Heart left ventricle (tissue), 16 donors: ENCODE measurements around the gene IL1RAP. TPM values are rescaled to one million over a fixed set of nuclear protein-coding genes. Genes with fewer than 3 reads are reported as not detected.

Experiments
- ATAC-seq, 4 donors: fragments of 200-7000 bp; cut with Tn5 transposase; one replicate each; pipeline ENCODE4 v1.9.1; 2020 to 2022; ENCODE audit warnings: moderate library complexity in 4 of 4, mild to moderate bottlenecking in 3 of 4, moderate number of reproducible peaks in 1 of 4
- DNase-seq, 5 donors: peaks; one replicate each; pipeline ENCODE4 v3.0.0-alpha.2; 2020
- H3K27ac ChIP-seq, 12 donors: fragments of 200-600 bp; sonication (generic) in 4 of 12; one replicate each; pipeline versions ENCODE4 v1.5.0 to v1.8.0; 2016 to 2022; ENCODE audit warnings: mild to moderate bottlenecking in 2 of 12
- H3K27me3 ChIP-seq, 9 donors: fragments of 200-600 bp; sonication (generic) in 2 of 9; one replicate each; pipeline versions ENCODE4 v1.5.1 to v1.8.0; 2016 to 2022; ENCODE audit warnings: mild to moderate bottlenecking in 3 of 9
- H3K36me3 ChIP-seq, 9 donors: fragments of 200-600 bp; sonication (generic) in 2 of 9; one replicate each; pipeline versions ENCODE4 v1.5.0 to v1.8.0; 2018 to 2022; ENCODE audit warnings: mild to moderate bottlenecking in 2 of 9
- H3K4me1 ChIP-seq, 12 donors: fragments of 200-600 bp; sonication (generic) in 4 of 12; one replicate each; pipeline versions ENCODE4 v1.5.0 to v1.8.0; 2016 to 2022; ENCODE audit warnings: mild to moderate bottlenecking in 3 of 12
- H3K4me3 ChIP-seq, 12 donors: fragments of 200-600 bp; sonication (generic) in 4 of 12; one replicate each; pipeline versions ENCODE4 v1.5.0 to v1.8.0; 2017 to 2022; ENCODE audit warnings: mild to moderate bottlenecking in 9 of 12, moderate library complexity in 4 of 12
- H3K9me3 ChIP-seq, 12 donors: fragments of 200-600 bp; sonication (generic) in 4 of 12; one replicate each; pipeline versions ENCODE4 v1.5.0 to v1.8.0; 2016 to 2022; ENCODE audit warnings: mild to moderate bottlenecking in 1 of 12
- POLR2A ChIP-seq, 2 donors: fragments of 450-650 bp; IDR thresholded peaks; one replicate each; pipeline ENCODE4 v1.6.1; 2017; ENCODE audit warnings: antibody characterized with exemption in 2 of 2, mild to moderate bottlenecking in 2 of 2, moderate library complexity in 2 of 2
- WGBS, 4 donors: extraction: QIAGEN DNeasy Blood & Tissue Kit in 2 of 4; methylation state at CpG; one replicate each; pipeline versions ENCODE4 v1.1.5 to v1.1.7; 2013 to 2018; 5-methylcytosine and 5-hydroxymethylcytosine counted together
- intact Hi-C, 10 donors: fragments of 100-400 bp; cut with DNase I; formaldehyde crosslinking; loops; one replicate each; pipeline versions ENCODE4 v1.11.1 to v1.14.2; 2022
- polyA plus RNA-seq, 2 donors: library from polyadenylated mRNA; stranded (reverse); fragments of 200-250 nt; gene quantifications; one replicate each; pipeline ENCODE4 v1.2.3, GENCODE V29; 2013
- total RNA-seq, 9 donors: library from RNA; depleted of rRNA in 2 of 9; stranded (reverse); fragments of >200 nt in 2 of 9; fragmentation: NEBNext Ultra II Directional in 3 of 9; extraction: Animal tissue kit (Norgen Biotek cat#: 25700) in 3 of 9; gene quantifications; one replicate each; pipeline versions ENCODE4 v1.1.0 to v1.2.4, GENCODE V29; 2016 to 2023
- TF ChIP-seq, protein P1 (sequence below), 12 donors: fragments of 200-600 bp; sonication (generic) in 4 of 12; IDR thresholded peaks; one replicate each; pipeline versions ENCODE4 v1.5.0 to v1.8.0; 2018 to 2022; ENCODE audit warnings: antibody characterized with exemption in 12 of 12, mild to moderate bottlenecking in 5 of 12
- donor health status: ischemic (EF 13 %, LVEDD 7.1; RV severe dilation, severe dysfunction).
- donor health status: healthy with polysubstance abuse.
- donor health status: DM: no; HTN: yes; CAD: no.
- donor health status: DM: no; HTN: no; CAD: no.
- donor health status: ischemic (EF 25% LVEDD 6.9; RV normal size, moderate dysfunction).
- donor health status: ischemic (EF 25% LVEDD 5.7; RV mildly dilated, moderate dysfunction).
- donor health status: healthy.
- donor health status: DM: yes; HTN: yes; CAD: no.
- donor health status: ischemic (EF 35%, LVEDD 5.7; RV mildly dilated, moderate dysfunction).
- donor health status: nonischemic (EF 11% LVEDD 7.7; RV severe dilation, severe dysfunction).
- donor health status: DM: yes; HTN: yes; CAD: no.
- donor health status: PGD.
- donor health status: ischemic (EF 29% LVEDD 5.4; RV normal size, mild dysfunction).
- donor health status: nonischemic (EF 23%, LVEDD 6.1; RV moderate dilation, normal function).

Gene IL1RAP
- total and polyA plus RNA-seq, 11 donors = 1.6 to 16.4 (median 8.2) TPM

DNA sequence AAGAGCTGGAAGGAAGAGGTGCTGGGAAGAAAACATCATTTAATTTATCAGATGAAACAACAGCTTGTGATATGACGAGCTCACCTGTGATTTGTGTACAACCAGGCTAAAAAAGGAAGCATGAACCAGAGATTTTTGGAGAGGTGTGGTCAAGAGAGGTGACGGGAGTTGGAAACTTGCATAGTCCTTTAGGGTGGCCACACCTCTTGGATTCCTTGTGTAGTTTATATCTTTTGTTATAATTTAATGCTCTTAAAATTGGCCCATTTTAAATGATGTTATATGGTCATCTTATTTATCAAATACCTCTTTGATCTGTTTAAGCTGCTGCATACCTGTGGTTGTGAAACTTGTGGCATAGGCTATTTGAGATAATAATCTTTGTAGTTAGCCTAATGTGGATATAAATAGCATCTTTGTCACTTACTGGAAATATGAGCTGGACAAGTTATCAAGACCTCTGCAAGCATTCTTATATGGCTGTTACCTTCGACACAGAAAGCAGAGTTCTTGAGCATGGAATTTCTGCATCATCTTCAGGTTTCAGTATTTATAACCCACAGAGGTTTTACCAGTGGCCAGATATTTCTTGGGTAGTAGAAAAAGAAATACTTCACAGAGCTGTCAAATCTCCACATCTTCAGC lies 49.1 kb downstream of the IL1RAP start:
- Histone ChIP-seq H3K27me3 (no peaks in the 10 kb centered on the region), H3K9me3 (peaks cover 0 to 21% (median 0%) of the 10 kb centered on the region in 12 donors), H3K4me1 (peaks cover 0 to 34% (median 9%) of the 10 kb centered on the region in 12 donors), H3K27ac (no peak overlapping the region), H3K36me3 (no peaks in the 10 kb centered on the region), H3K4me3 (no peak overlapping the region)
- no peak for ATAC-seq
- DNase-seq = no peak
- 82 to 90% (median 86%) methylated on average over 3 of the region's 3 CpGs for WGBS, 4 donors
- intact Hi-C loops = no loop called here
- TF ChIP-seq, protein P1, sequence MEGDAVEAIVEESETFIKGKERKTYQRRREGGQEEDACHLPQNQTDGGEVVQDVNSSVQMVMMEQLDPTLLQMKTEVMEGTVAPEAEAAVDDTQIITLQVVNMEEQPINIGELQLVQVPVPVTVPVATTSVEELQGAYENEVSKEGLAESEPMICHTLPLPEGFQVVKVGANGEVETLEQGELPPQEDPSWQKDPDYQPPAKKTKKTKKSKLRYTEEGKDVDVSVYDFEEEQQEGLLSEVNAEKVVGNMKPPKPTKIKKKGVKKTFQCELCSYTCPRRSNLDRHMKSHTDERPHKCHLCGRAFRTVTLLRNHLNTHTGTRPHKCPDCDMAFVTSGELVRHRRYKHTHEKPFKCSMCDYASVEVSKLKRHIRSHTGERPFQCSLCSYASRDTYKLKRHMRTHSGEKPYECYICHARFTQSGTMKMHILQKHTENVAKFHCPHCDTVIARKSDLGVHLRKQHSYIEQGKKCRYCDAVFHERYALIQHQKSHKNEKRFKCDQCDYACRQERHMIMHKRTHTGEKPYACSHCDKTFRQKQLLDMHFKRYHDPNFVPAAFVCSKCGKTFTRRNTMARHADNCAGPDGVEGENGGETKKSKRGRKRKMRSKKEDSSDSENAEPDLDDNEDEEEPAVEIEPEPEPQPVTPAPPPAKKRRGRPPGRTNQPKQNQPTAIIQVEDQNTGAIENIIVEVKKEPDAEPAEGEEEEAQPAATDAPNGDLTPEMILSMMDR (IDR thresholded peaks at IDR 0.05) = no peak
- TF ChIP-seq POLR2A (IDR thresholded peaks at IDR 0.05) = no peak

DNA sequence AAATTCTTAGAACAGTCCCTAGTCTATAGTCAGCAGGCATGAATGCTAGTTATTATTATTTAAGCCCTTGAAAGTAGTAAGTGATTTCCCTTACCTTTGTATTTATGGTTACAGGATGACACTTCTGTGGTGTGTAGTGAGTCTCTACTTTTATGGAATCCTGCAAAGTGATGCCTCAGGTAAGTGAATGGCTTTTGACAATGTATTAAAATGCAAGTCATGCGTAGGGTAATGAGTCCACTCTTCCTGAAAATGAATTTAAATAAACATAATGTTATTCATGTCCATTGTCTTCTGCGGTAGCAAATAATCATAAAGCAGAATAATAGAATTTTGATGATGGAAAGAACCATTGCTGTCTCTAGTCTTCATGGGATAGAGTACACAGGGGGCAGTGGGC lies 50.3 kb downstream of the IL1RAP start:
- 72 to 96% (median 86%) methylated on average over 2 of the region's 2 CpGs for WGBS, 4 donors
- ATAC-seq = no peak
- intact Hi-C loops = no loop called here
- Histone ChIP-seq H3K27ac (no peak overlapping the region), H3K36me3 (no peaks in the 10 kb centered on the region), H3K9me3 (peaks cover 0 to 14% (median 0%) of the 10 kb centered on the region in 12 donors), H3K4me3 (no peak overlapping the region), H3K4me1 (peaks cover 0 to 36% (median 10%) of the 10 kb centered on the region in 12 donors), H3K27me3 (no peaks in the 10 kb centered on the region)
- TF ChIP-seq POLR2A (IDR thresholded peaks at IDR 0.05) = no peak
- TF ChIP-seq, protein P1 (IDR thresholded peaks at IDR 0.05) = no peak
- no peak for DNase-seq

DNA sequence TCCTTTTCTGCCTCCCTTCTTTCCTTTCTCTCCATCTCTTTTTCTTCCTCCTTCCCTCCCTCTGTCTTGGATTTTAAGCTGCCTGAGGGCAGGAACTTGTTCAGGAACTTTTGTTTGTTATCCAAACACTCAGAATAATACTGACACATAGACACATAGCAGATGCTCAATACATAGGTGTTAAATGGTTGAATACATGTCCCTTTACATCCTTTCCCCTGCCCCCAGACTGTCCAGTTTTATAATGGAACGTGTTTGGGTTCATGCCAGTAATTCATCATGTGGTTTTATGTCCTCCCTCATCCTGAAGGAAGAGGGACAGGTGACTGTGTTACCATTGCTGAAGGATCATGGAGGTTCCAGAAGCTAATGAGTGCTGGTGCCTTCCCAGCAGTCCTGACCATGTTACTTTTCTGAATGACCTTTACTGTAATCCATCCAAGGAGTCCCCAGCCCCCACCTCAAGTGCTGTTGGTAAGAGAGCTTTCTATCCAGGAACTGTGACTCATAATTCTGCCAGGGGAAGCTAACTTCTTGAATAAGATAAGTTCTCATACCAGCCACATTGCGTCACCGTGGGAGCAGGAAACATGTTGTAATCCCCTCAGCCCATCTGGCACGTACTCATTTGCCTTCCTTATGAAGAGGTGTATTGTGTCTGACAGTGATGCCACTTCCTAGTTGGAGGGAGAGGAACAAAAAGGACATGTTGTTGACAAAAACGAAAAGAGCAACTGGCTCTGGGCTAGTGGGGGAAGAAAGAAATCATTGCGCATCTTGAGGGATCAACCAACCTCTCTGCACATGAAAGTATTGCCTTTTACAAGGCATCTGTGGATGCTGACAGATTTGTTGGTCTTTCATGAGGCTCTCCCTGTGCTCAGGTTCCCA lies 52.4 kb downstream of the IL1RAP start:
- ATAC-seq = peak; percentile 69 to 97 (median 93)
- Histone ChIP-seq H3K27ac (peak overlapping the region in 10 of 12 donors; percentile 13 to 90 (median 46)), H3K9me3 (peaks cover 0 to 6% (median 0%) of the 10 kb centered on the region in 12 donors), H3K4me3 (no peak overlapping the region), H3K36me3 (no peaks in the 10 kb centered on the region), H3K4me1 (peaks cover 0 to 40% (median 10%) of the 10 kb centered on the region in 12 donors), H3K27me3 (no peaks in the 10 kb centered on the region)
- WGBS, 4 donors = 24 to 33% (median 28%) methylated on average over 6 of the region's 6 CpGs
- DNase-seq = peak; percentile 76 to 94 (median 79)
- TF ChIP-seq POLR2A (IDR thresholded peaks at IDR 0.05) = no peak
- TF ChIP-seq, protein P1 (IDR thresholded peaks at IDR 0.05) = no peak
- intact Hi-C loops = no loop called here

DNA sequence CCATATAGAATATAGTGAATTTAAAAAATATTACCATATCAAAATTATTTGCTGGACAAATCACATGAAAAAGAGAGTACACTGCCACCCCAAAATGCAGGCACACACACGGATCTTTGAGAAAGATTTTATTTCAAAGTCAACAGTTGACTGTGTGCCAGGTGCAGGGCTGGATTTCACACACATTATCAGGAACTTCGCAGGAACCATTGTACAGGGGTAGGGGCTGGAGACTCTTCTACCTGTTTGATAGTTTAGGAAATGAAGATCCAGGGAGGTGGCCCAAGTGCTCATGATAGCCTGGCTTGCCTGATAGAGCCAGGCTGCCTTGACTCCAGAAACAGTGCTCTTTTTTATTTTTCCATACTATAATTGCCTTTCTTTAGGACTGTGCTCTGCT lies 54.2 kb downstream of the IL1RAP start:
- intact Hi-C loops = no loop called here
- Histone ChIP-seq H3K4me3 (no peak overlapping the region), H3K4me1 (peaks cover 0 to 40% (median 10%) of the 10 kb centered on the region in 12 donors), H3K36me3 (no peaks in the 10 kb centered on the region), H3K9me3 (peaks cover 0 to 6% (median 0%) of the 10 kb centered on the region in 12 donors), H3K27ac (peak overlapping the region in 1 of 12 donors; percentile 8), H3K27me3 (no peaks in the 10 kb centered on the region)
- ATAC-seq = no peak
- DNase-seq = no peak
- WGBS, 4 donors = 34 to 48% (median 42%) methylated on average over 2 of the region's 2 CpGs
- TF ChIP-seq, protein P1 (IDR thresholded peaks at IDR 0.05) = no peak
- no peak for TF ChIP-seq POLR2A (IDR thresholded peaks at IDR 0.05)
